GM12891 (cell line): Measurements from ENCODE around the gene KCNQ5.

Experiments used
- POLR2A ChIP-seq: IDR thresholded peaks from 2 replicates; pipeline ENCODE4 v1.6.1; 2011; ENCODE audit warnings: low read depth, low read length, control low read depth
- POLR2AphosphoS5 ChIP-seq: IDR thresholded peaks from 2 replicates; pipeline ENCODE4 v1.6.1; 2011; ENCODE audit warnings: low read depth, low read length, control low read depth
- POU2F2 ChIP-seq: IDR thresholded peaks from 2 replicates; pipeline ENCODE4 v1.6.1; 2011; ENCODE audit warnings: low read depth, mild to moderate bottlenecking, control low read depth, low read length, moderate library complexity

GRCh38 chr6:72616406-72617015 lies 5.4 kb upstream of the KCNQ5 start:
- TF ChIP-seq POLR2A (no peak), POU2F2 (no peak), POLR2AphosphoS5 (no peak)
